OCI-M2 (cell line): ENCODE data around the gene UTP14C.
"Not testable (repeated sequence)": the region's sequence is repeated elsewhere in the genome, so short reads cannot be mapped to it uniquely, and the experiment has no call there.

ENCODE experiments used
- DNase-seq: peaks from one replicate; lab custom pipeline; 2025; ENCODE audit not compliant: unreplicated experiment; lab: John Stamatoyannopoulos, UW

UTP14C gene

DNA sequence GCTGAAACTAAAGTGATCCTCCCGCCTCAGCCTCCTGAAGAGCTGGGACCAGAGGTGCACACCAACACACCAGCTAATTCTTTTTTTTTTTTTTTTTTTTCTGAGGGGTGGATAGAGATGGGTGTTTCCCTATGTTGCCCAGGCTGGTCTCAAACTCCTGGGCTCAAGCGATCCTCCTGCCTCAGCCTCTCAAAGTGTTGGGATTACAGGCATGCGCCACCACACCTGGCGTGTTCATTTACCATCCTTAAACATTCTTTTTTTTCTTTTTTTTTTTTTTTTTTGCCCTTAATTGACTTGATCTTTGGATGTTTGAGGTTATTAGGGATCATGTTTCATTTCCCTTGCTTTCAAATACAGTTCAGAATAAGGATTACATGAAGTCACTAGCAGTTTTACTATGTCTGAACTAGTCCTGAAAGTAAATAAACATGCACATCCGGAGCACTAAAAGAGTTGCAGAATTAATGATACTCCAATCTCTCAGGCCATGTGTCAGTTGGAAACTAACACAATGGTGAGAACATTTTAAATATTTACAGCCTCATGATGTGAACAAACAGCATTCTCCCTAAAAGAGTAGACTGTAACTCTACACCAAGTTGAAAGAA lies 10.2 kb downstream of the UTP14C start:
- no peak for DNase-seq

DNA sequence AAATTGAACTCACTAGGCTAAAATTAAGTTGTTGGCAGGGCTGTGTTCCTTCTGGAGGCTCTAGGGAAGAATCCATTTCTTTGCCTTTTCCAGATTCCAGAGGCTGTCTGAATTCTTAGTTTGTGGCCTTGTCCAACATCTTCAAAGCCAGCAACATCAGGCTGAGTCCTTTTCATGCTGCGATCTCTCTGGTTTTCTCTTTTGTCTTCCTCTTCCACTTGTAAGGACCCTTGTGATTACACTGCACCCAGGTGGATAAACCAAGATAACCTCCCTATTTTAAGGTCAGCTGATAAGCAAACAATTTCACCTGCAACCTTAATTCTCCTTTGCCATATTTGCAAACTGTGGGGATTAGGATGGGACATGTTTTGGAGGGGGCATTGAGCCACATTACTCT lies 11.5 kb downstream of the UTP14C start:
- no peak for DNase-seq

GRCh38 chr13:52043675-52044074 lies 19.2 kb downstream of the UTP14C start:
- DNase-seq: no peak

DNA sequence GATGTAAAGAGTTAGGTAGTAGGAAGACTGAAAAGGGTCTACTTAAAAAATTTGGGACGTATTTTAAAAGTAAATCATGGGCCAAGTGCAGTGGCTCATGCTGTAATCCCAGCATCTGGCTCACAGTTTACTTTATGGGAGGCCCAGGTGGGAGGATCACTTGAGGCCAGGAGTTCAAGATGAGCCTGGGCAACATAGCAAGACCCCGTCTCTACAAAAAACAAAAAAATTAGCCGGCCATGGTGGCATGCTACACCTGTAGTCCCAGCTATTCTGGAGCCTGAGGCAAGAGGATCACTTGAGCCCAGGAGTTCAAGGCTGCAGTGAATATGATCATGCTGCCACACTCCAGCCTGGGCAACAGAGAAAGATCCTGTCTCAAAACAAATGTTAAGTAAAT lies 23.0 kb downstream of the UTP14C start:
- DNase-seq: no peak

- no peak for DNase-seq
These were observed 24.0 kb downstream of the UTP14C start for GRCh38 chr13:52048516-52048915.

GRCh38 chr13:52051400-52051799 lies 26.9 kb downstream of the UTP14C start:
- no peak for DNase-seq

- DNase-seq: no peak
These were observed 29.0 kb downstream of the UTP14C start for GRCh38 chr13:52053460-52053859.

- not testable (repeated sequence) for DNase-seq
These were observed 36.6 kb downstream of the UTP14C start for GRCh38 chr13:52061064-52061463.

- no peak for DNase-seq
These were observed 37.1 kb downstream of the UTP14C start for GRCh38 chr13:52061587-52061986.

DNA sequence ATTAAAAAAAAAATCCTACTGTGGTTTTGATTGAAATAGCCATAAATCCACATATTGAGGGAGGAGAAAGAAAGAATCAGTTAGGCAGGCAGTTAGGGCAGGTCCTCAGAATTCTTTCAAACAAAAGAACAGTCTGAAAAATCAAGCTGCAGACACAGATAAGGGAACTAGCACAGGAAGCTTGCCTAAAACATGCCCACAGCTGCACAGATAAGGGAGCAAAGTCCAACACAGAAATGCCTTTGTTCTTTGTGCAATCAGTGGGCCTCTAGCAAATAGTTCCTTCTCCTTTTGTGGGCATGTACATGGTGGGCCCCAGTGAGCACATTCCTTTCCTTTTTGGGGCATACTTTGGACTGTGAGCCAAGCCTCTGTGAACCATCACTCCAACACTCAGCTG lies 42.7 kb downstream of the UTP14C start:
- no peak for DNase-seq

- peak; percentile 37 for DNase-seq
These were observed 46.5 kb downstream of the UTP14C start for GRCh38 chr13:52070929-52071523.
